Left colon (tissue), 2 donors: Measurements from ENCODE around the gene ADAMTS2. TPM values are rescaled to one million over a fixed set of nuclear protein-coding genes. Genes with fewer than 3 reads are reported as not detected.
A peak's percentile ranks its signal among the peaks of the same experiment; 100 is the strongest.

ENCODE experiments used
- ATAC-seq: fragments of 200-7000 bp; cut with Tn5 transposase; one replicate; pipeline ENCODE4 v1.9.1; 2020; ENCODE audit warnings: mild to moderate bottlenecking, moderate library complexity
- DNase-seq, 2 donors: peaks; one replicate each; pipeline ENCODE4 v3.0.0-alpha.2; 2020
- intact Hi-C, 2 donors: fragments of 100-400 bp; cut with DNase I in 1 of 2; cut with micrococcal nuclease in 1 of 2; formaldehyde crosslinking; loops; one replicate each; pipeline versions ENCODE4 v1.11.2 to v1.14.0; 2022; cut with DNase I, micrococcal nuclease
- total RNA-seq, 2 donors: library from RNA; stranded (reverse); fragmentation: NEBNext Ultra II Directional; extraction: Animal tissue kit (Norgen Biotek cat#: 25700); gene quantifications; one replicate each; pipeline ENCODE4 v1.2.1, GENCODE V29; 2021
- donor health status: DM: no; HTN: no; CAD: no.
- donor health status: DM: yes; HTN: yes; CAD: no.

The ADAMTS2 gene
- total RNA-seq, 2 donors from 2014 or later = 2.6 to 4.4 TPM

GRCh38 chr5:179373961-179374505 is 28.8 kb upstream of the ADAMTS2 start:
- DNase-seq (no peak), ATAC-seq (no peak)
- intact Hi-C loops = no loop called here

GRCh38 chr5:179373101-179373934 is 28.1 kb upstream of the ADAMTS2 start:
- ATAC-seq = no peak
- peak in 1 of 2 donors; percentile 8 for DNase-seq
- intact Hi-C loops = no loop called here

GRCh38 chr5:179371681-179372680 is 26.7 kb upstream of the ADAMTS2 start:
- ATAC-seq = no peak
- peak in 1 of 2 donors; percentile 13 for DNase-seq
- intact Hi-C loops = no loop called here

DNA sequence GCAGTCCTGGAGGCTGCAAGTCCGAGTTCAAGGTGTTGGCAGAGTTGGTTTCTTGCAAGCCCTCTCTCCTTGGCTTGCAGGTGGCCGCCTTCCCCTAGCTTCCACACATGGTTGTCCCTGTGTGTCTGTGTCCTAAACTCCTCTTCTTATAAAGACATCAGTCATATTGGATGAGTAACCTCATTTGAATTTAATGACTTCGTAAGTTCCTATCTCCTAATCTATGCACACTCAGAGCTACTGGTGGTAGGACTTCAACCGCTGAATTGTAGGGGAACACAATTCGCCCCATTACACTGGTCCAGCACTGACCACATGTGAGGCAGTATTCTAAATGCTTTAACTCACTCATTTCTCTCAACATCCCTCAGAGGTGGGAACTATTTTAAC is 25.9 kb upstream of the ADAMTS2 start:
- no peak for DNase-seq
- no peak for ATAC-seq
- intact Hi-C loops = no loop called here

GRCh38 chr5:179370490-179371120 is 25.3 kb upstream of the ADAMTS2 start:
- DNase-seq (peak in 1 of 2 donors; percentile 17), ATAC-seq (no peak)
- intact Hi-C loops = no loop called here

DNA sequence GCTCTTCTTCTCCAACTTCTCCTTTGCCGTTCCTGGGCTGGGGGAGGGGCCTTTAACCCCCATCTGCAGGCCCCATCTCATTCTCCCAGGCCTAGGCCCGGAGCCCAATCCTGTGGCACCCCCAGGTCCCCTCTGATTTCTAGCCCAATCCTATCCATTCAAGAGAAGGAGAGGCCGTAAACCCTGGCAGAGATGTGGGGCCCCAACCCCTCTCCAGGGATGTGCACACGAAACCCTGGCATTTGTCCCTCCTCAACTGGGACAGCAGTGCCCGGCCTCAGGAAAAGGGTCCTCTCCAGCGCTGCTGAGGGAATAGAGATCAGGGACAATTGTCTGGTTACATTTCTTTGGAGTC is 24.2 kb upstream of the ADAMTS2 start:
- no peak for ATAC-seq
- intact Hi-C loops = no loop called here
- DNase-seq = no peak

- intact Hi-C loops = no loop called here
- ATAC-seq = no peak
- peak in 1 of 2 donors; percentile 20 for DNase-seq
Observed at GRCh38 chr5:179368806-179369529, 23.7 kb upstream of the ADAMTS2 start.

DNA sequence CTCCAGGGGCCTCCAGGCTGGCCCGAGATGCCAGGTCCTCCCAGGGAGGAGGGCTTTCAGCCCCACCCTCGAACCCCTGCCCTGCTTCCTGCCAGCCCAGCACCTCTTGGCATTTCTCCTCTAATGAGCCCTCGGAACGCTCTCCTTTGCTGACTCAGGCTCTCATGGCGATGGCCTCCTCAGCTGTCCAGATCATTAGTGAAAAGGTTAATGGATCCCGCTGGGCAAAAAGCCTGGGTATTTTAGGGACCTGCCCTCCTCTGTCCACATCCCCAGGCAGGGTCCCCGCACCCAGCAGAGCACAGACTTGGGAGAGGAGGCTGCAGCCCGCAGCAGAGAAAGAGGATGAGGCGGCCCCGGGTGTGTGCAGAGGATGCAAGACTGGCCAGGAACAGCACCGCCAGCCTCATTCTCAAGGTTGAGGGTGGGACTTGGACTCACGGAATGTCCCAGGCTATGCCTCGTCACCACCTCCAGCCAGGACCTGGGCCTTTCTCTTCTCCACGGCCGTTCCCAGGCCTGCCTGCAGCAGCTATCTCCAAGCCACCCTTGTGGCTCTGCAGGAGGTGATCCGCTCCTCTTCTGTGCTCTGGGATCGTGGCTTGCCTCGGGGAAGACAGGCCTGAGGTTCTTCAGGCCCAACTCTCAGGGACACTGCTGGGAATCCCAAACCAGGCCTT is 23.0 kb upstream of the ADAMTS2 start:
- ATAC-seq = no peak
- DNase-seq = peak in 1 of 2 donors; percentile 10

GRCh38 chr5:179367491-179367890 is 22.2 kb upstream of the ADAMTS2 start:
- DNase-seq = no peak
- intact Hi-C loops = no loop called here
- ATAC-seq = no peak

More for the DNA sequence above, 23.0 kb upstream of the ADAMTS2 start:
- intact Hi-C loops = no loop called here

DNA sequence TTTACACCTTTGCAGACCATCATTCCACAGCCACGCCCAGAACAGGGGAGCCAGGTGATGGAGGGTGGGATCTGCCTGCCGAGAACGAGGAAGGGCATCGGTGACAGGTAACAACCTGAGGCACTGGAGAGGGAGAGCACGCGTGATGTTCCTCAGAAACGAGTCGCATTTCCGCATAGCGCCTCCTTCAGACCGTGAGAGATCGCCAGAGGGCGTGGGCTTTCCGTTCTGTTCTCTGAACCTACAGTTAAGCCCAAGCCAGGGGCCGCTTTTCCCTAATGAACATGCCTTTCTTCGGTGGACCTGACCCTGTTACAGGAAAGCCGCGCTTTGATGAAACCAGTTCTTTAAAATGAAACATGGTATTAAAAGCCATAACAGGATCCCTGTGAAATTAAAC is 17.1 kb upstream of the ADAMTS2 start:
- no peak for DNase-seq
- intact Hi-C loops = no loop called here
- ATAC-seq = no peak

- DNase-seq = no peak
Observed at GRCh38 chr5:179361037-179361603, 15.9 kb upstream of the ADAMTS2 start.

GRCh38 chr5:179357031-179357430 is 11.8 kb upstream of the ADAMTS2 start:
- ATAC-seq (no peak), DNase-seq (no peak)
- intact Hi-C loops = no loop called here

More at GRCh38 chr5:179361037-179361603, 15.9 kb upstream of the ADAMTS2 start:
- intact Hi-C loops = no loop called here
- no peak for ATAC-seq

DNA sequence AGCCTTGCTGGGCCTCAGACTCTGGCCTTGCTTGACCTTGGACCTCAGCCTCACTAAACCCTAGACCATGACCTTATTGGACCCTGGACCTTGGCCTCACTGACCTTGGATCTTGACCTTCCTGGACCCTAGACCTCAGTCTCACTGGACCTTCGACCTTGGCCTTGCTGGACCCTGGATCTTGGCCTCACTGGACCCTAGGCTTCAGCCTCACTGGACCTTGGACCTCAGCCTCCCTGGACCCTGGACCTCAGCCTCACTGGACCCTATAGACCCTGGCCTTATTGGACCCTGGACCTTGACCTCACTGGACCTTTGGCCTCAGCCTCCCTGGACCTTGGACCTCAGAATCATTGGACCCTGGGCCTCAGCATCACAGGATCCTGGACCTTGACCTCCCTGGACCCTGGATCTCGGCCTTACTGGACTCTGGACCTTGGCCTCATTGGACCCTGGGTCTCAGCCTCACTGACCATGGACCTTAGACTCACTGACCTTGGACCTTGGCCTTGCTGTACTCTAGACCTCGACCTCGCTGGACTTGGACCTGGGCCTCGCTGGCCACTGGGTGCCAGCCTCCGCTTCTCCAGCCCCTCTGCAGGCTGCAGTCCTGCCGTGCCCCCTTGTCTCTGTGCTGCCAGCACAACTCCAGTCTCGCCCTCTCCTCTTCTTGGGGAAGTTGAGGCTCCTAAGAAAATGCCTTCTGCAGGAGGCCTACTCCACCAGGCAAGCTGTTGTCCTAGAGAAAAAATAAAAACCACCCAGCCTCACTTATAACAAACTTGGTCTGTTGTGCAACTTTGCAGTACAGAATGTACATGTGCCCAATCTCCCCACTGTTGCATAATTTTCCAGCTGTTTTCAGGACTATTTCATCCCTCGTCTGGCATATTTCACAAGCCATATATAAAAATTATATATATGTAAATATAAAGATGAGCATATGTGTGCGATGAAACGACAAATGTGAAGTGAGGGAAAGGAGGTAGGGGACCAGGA is 11.0 kb upstream of the ADAMTS2 start:
- ATAC-seq (no peak), DNase-seq (no peak)
- intact Hi-C loops = no loop called here

DNA sequence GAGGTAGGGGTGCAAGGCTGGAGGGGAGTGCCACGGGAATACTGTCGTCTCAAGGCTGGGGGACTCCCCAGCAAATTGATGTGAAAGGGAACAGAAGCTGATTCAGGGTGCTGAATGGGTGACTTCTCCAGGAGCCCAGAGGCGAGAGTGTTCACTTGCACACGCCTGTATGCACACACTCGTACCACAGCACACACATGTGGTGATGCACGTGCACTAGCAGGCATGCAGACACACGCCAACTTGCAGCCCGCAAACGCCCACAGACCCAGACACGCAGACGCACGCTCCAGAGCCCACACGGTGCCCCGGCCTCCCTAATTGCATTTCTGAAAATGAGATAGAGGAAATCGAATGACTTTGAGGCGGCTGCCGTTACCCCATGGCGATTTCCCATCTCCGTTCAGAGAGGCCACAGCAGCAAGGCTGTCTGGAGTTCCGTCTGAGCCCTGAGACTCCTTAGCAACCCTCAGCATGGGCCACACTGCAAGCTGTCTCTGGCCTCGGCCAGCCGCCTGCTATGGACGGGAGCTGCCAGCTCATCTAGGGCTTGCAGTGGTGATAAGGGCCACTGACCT is 9.1 kb upstream of the ADAMTS2 start:
- intact Hi-C loops = no loop called here
- no peak for ATAC-seq

GRCh38 chr5:179348843-179349242 is 3.6 kb upstream of the ADAMTS2 start:
- DNase-seq (no peak), ATAC-seq (no peak)
- intact Hi-C loops = loop anchor here in 1 of 2 donors (10.0 kb wide), 1 partner anchor 184 kb away; no protein-coding TSS in a partner anchor

More for the DNA sequence above, 9.1 kb upstream of the ADAMTS2 start:
- no peak for DNase-seq
